GM23248 (cell line): ENCODE results near the gene EBF3. TPM values are rescaled to one million over a fixed set of nuclear protein-coding genes. Genes with fewer than 3 reads are reported as not detected.
"Not testable (repeated sequence)": the region's sequence is repeated elsewhere in the genome, so short reads cannot be mapped to it uniquely, and the experiment has no call there.

Source experiments
- DNase-seq: peaks from one replicate; pipeline ENCODE4 v3.0.0-alpha.2; 2015
- H2AFZ ChIP-seq: fragments of 200-600 bp; sonication (generic); 2 replicates; pipeline ENCODE4 v1.6.1; 2016; ENCODE audit warnings: antibody characterized with exemption
- H3F3A ChIP-seq: fragments of 200-600 bp; sonication (generic); 2 replicates; pipeline ENCODE4 v1.6.1; 2016; ENCODE audit warnings: mild to moderate bottlenecking, antibody characterized with exemption, mixed run types; ENCODE audit not compliant: insufficient read depth
- H3K27ac ChIP-seq: fragments of 200-600 bp; sonication (generic); 2 replicates; pipeline ENCODE4 v1.5.1; 2016; ENCODE audit warnings: mild to moderate bottlenecking
- H3K27me3 ChIP-seq: fragments of 200-600 bp; sonication (generic); replicated peaks from 2 replicates; pipeline ENCODE4 v1.6.1; 2016; ENCODE audit warnings: mild to moderate bottlenecking; ENCODE audit not compliant: insufficient read depth
- H3K36me3 ChIP-seq: fragments of 200-600 bp; sonication (generic); 2 replicates; pipeline ENCODE4 v1.6.1; 2016; ENCODE audit warnings: low read depth, mild to moderate bottlenecking
- H3K4me1 ChIP-seq: fragments of 200-600 bp; sonication (generic); 2 replicates; pipeline ENCODE4 v1.6.1; 2016; ENCODE audit warnings: mild to moderate bottlenecking; ENCODE audit not compliant: insufficient read depth
- H3K4me2 ChIP-seq: fragments of 200-600 bp; sonication (generic); one replicate; pipeline ENCODE4 v1.6.1; 2016; ENCODE audit warnings: mild to moderate bottlenecking; ENCODE audit not compliant: unreplicated experiment
- H3K4me3 ChIP-seq: fragments of 200-600 bp; sonication (generic); 2 replicates; pipeline ENCODE4 v1.5.1; 2016; ENCODE audit warnings: mild to moderate bottlenecking
- H3K79me2 ChIP-seq: fragments of 200-600 bp; sonication (generic); 2 replicates; pipeline ENCODE4 v1.6.1; 2016; ENCODE audit warnings: mild to moderate bottlenecking; ENCODE audit not compliant: insufficient read depth
- H3K9ac ChIP-seq: fragments of 200-600 bp; sonication (generic); 2 replicates; pipeline ENCODE4 v1.6.1; 2016; ENCODE audit warnings: mild to moderate bottlenecking
- H3K9me2 ChIP-seq: fragments of 200-600 bp; sonication (generic); 2 replicates; pipeline ENCODE4 v1.6.1; 2016; ENCODE audit warnings: mixed run types, mild to moderate bottlenecking, moderate library complexity; ENCODE audit not compliant: insufficient read depth
- H3K9me3 ChIP-seq: fragments of 200-600 bp; sonication (generic); one replicate; pipeline ENCODE4 v1.6.1; 2017; ENCODE audit warnings: low read depth
- H4K20me1 ChIP-seq: fragments of 200-600 bp; sonication (generic); 2 replicates; pipeline ENCODE4 v1.6.0; 2016; ENCODE audit not compliant: insufficient read depth
- EZH2 ChIP-seq: fragments of 200-600 bp; sonication (generic); IDR thresholded peaks from 2 replicates; pipeline ENCODE4 v1.6.1; 2018; ENCODE audit warnings: antibody characterized with exemption, mild to moderate bottlenecking; ENCODE audit not compliant: insufficient read depth, poor library complexity, severe bottlenecking
- EZH2phosphoT487 ChIP-seq: fragments of 200-600 bp; sonication (generic); IDR thresholded peaks from 2 replicates; pipeline ENCODE4 v1.6.1; 2018; ENCODE audit warnings: antibody characterized with exemption, moderate library complexity, mild to moderate bottlenecking, low read depth; ENCODE audit not compliant: insufficient read depth
- WGBS, 2 experiments: methylation state at CpG; one replicate each; pipeline ENCODE4 v1.1.6; 2015 to 2017; ENCODE audit warnings: low lambda C conversion rate in 2 of 2, low coverage in 1 of 2; ENCODE audit errors: missing lambda C conversion rate in 2 of 2; 5-methylcytosine and 5-hydroxymethylcytosine counted together
- in situ Hi-C: fragments of 300-500 bp; cut with MboI; formaldehyde crosslinking; loops from 2 replicates; pipeline ENCODE4 v1.15.0; 2020
- polyA plus RNA-seq: library from polyadenylated mRNA; unstranded; fragments of >200 nt; fragmentation: Nextera tagmentation; extraction: Ambion mirVana; gene quantifications from 2 replicates; pipeline ENCODE4 v1.2.1, GENCODE V29; 2016
- total RNA-seq: library from RNA; depleted of rRNA; stranded (reverse); fragments of >200 nt; shearing (Covaris generic); gene quantifications from 2 replicates; pipeline ENCODE4 v1.2.3, GENCODE V29; 2014

Gene EBF3
- total and polyA plus RNA-seq, 2 experiments from 2014 or later: 0.15 to 0.43 TPM

- Histone ChIP-seq H3K79me2 (no peaks in the 10 kb centered on the region), H4K20me1 (no peaks in the 10 kb centered on the region), H3K9me2 (no peaks in the 10 kb centered on the region), H3K36me3 (no peaks in the 10 kb centered on the region), H3K4me1 (no peaks in the 10 kb centered on the region), H3K4me2 (no peak overlapping the region), H3K4me3 (no peak overlapping the region), H3K9ac (no peak overlapping the region), H3F3A (no peaks in the 10 kb centered on the region), H3K27ac (no peak overlapping the region), H3K9me3 (no peaks in the 10 kb centered on the region), H3K27me3 (no peaks in the 10 kb centered on the region; the same call in 1 of the 2 replicates), H2AFZ (no peak overlapping the region)
- no peak for DNase-seq
- in situ Hi-C loops: no loop called here
- 69 to 76% methylated on average over 16 of the region's 16 CpGs for WGBS, 2 experiments
- no peak for TF ChIP-seq EZH2phosphoT487
- no peak for TF ChIP-seq EZH2
Measured at GRCh38 chr10:129924375-129925085, 39.5 kb downstream of the EBF3 start.

GRCh38 chr10:129922598-129923123, 41.4 kb downstream of the EBF3 start:
- Histone ChIP-seq H3K36me3 (no peaks in the 10 kb centered on the region), H3K9me3 (no peaks in the 10 kb centered on the region), H3K9me2 (no peaks in the 10 kb centered on the region), H3K9ac (no peak overlapping the region), H2AFZ (no peak overlapping the region), H3K27me3 (no peaks in the 10 kb centered on the region; the same call in 1 of the 2 replicates), H3K27ac (no peak overlapping the region), H4K20me1 (no peaks in the 10 kb centered on the region), H3K4me2 (no peak overlapping the region), H3K4me3 (no peak overlapping the region), H3K79me2 (no peaks in the 10 kb centered on the region), H3F3A (no peaks in the 10 kb centered on the region), H3K4me1 (no peaks in the 10 kb centered on the region)
- TF ChIP-seq EZH2phosphoT487 (no peak), EZH2 (no peak)
- no peak for DNase-seq
- in situ Hi-C loops: no loop called here
- 67 to 74% methylated on average over 18 of the region's 18 CpGs for WGBS, 2 experiments

DNA sequence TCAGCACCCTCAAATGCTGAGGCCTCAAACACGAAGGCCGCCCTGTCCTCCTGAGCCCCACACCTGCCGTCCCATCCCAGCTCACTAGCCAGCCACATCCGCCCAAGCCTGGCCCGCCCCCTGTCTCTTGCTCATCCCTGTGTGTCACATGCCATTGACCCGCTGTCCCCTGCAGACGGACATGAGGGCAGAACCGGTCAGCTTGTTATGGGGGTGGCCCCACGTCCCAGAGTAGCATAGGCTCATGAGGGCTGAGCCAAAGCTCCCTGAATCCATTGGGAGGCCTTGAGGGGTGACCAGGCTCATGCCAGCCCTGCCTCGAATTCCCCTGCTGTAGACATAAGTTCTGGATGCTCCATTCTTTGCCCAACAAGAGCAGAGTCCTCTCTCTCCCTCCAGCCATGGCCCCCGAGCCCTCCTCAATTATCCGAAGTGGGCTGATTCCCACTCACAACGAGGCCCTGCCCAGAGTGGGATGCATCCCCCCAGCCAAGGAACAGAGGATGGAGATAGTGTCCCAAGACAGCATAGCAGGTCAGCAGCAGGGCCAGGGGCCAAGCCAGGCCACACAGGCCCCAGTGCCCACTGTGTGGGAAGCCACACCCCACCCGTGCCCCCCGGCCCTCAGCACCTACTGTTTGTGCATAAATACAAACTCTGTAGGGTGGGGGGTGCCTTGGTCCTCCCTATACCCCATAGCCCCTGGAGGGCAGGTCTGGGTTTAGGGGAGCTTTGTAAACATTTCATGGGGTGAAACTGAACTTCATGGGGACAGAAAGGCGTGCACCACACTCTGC, 42.1 kb downstream of the EBF3 start:
- no peak overlapping the region for H2AFZ ChIP-seq
- no peak overlapping the region for H3K27ac ChIP-seq
- H4K20me1 ChIP-seq: no peaks in the 10 kb centered on the region
- no peaks in the 10 kb centered on the region; the same call in 1 of the 2 replicates for H3K27me3 ChIP-seq
- in situ Hi-C loops: no loop called here
- no peak overlapping the region for H3K4me3 ChIP-seq
- no peaks in the 10 kb centered on the region for H3K36me3 ChIP-seq
- no peak overlapping the region for H3K4me2 ChIP-seq
- no peaks in the 10 kb centered on the region for H3F3A ChIP-seq
- H3K9me2 ChIP-seq: no peaks in the 10 kb centered on the region
- H3K9ac ChIP-seq: no peak overlapping the region
- WGBS, 2 experiments: 55 to 62% methylated on average over 16 of the region's 16 CpGs
- TF ChIP-seq EZH2 (no peak), EZH2phosphoT487 (no peak)
- H3K4me1 ChIP-seq: no peaks in the 10 kb centered on the region
- no peaks in the 10 kb centered on the region for H3K9me3 ChIP-seq
- no peak for DNase-seq
- H3K79me2 ChIP-seq: no peaks in the 10 kb centered on the region

- H2AFZ ChIP-seq: no peak overlapping the region
- no peaks in the 10 kb centered on the region for H3K4me1 ChIP-seq
- no peak overlapping the region for H3K27ac ChIP-seq
- DNase-seq: no peak
- H3K9me3 ChIP-seq: no peaks in the 10 kb centered on the region
- H4K20me1 ChIP-seq: no peaks in the 10 kb centered on the region
- H3K27me3 ChIP-seq: no peaks in the 10 kb centered on the region; the same call in 1 of the 2 replicates
- 69 to 80% methylated on average over 18 of the region's 18 CpGs for WGBS, 2 experiments
- H3K36me3 ChIP-seq: no peaks in the 10 kb centered on the region
- H3F3A ChIP-seq: no peaks in the 10 kb centered on the region
- H3K4me3 ChIP-seq: no peak overlapping the region
- H3K79me2 ChIP-seq: no peaks in the 10 kb centered on the region
- no peaks in the 10 kb centered on the region for H3K9me2 ChIP-seq
- no peak overlapping the region for H3K4me2 ChIP-seq
- H3K9ac ChIP-seq: no peak overlapping the region
- in situ Hi-C loops: no loop called here
- no peak for TF ChIP-seq EZH2phosphoT487
- no peak for TF ChIP-seq EZH2
Measured at GRCh38 chr10:129921065-129921670, 42.9 kb downstream of the EBF3 start.

DNA sequence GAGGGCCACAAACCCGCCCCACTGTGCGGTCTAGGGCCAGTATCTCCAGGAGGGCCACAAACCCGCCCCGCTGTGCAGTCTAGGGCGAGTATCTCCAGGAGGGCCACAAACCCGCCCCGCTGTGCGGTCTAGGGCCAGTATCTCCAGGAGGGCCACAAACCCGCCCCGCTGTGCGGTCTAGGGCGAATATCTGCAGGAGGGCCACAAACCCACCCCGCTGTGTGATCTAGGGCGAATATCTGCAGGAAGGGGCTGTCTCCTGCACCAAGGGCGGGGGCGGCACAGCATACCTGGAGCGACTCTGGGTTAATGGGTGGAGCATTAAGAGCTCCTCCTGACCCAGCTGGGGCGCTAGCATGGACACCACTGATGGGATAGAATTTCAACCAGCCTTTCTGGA, 43.9 kb downstream of the EBF3 start:
- H3K27ac ChIP-seq, H3K27me3 ChIP-seq, in situ Hi-C loops, H3F3A ChIP-seq, H3K9ac ChIP-seq, H3K9me2 ChIP-seq, H3K4me1 ChIP-seq, H3K9me3 ChIP-seq, H3K4me3 ChIP-seq, H4K20me1 ChIP-seq, H3K4me2 ChIP-seq, H3K36me3 ChIP-seq, H3K79me2 ChIP-seq, H2AFZ ChIP-seq, DNase-seq: not testable (repeated sequence)
- WGBS, 2 experiments: 83 to 87% methylated on average over 10 to 13 of the region's 18 CpGs
